ENCODE data around the gene GBX1.

DNA sequence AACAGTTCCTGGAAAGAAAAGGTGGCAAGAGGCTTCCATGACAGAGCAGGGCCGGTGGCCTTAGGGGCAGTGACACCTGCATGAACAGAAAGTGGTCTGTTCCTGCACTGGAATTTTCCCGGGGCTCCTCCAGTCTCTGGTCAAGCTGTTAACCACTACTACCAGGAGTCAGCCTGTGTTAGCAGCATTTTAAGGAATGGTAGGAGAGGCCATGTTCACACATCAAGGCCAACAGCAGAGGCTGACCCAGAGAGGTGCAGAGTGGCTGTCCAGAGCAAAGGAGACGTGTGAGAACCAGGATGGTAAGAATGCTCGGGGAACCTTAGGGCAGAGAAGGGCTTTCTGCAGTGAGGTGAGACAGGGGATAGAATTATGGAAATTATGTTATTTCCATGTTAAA is 34.3 kb upstream of the GBX1 start:
- TF ChIP-seq, protein P1, sequence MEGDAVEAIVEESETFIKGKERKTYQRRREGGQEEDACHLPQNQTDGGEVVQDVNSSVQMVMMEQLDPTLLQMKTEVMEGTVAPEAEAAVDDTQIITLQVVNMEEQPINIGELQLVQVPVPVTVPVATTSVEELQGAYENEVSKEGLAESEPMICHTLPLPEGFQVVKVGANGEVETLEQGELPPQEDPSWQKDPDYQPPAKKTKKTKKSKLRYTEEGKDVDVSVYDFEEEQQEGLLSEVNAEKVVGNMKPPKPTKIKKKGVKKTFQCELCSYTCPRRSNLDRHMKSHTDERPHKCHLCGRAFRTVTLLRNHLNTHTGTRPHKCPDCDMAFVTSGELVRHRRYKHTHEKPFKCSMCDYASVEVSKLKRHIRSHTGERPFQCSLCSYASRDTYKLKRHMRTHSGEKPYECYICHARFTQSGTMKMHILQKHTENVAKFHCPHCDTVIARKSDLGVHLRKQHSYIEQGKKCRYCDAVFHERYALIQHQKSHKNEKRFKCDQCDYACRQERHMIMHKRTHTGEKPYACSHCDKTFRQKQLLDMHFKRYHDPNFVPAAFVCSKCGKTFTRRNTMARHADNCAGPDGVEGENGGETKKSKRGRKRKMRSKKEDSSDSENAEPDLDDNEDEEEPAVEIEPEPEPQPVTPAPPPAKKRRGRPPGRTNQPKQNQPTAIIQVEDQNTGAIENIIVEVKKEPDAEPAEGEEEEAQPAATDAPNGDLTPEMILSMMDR (IDR thresholded peaks at IDR 0.05): no peak
- no peak for TF ChIP-seq POLR2A (IDR thresholded peaks at IDR 0.05)
